ENCODE data around the gene DMD.
"Not testable (repeated sequence)": the region's sequence is repeated elsewhere in the genome, so short reads cannot be mapped to it uniquely, and the experiment has no call there.

The DMD gene

DNA sequence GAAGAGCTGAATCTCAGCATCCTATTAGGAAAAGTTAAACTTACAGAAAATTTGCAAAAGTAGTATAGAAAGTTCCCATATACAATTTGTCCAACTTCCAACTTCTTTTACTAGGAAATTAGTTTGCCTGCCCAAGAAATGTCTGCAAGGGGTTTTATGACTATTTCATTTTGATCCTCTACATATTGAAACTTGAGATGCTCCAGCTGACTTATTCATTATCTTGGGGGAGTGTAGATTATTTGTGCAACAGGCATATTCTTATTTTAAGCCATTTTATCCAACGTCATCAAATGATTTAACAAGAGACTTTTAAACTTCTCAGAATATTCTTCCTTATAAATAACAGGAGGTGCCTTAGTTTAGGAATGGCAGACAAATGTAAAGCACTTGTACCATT lies 1822.4 kb downstream of the DMD start:
- no peak overlapping the region for H3K4ac ChIP-seq (ENCODE audit: low read depth, low read length)
- H3K79me2 ChIP-seq (ENCODE audit: control insufficient read depth, insufficient read depth, low read length, poor library complexity): no peaks in the 10 kb centered on the region
- no peaks in the 10 kb centered on the region for H3K79me1 ChIP-seq (ENCODE audit: low read length)
- no peak for DNase-seq
- no peak overlapping the region for H4K12ac ChIP-seq (ENCODE audit: low read depth, low read length)
- H3K14ac ChIP-seq (ENCODE audit: low read length): no peak overlapping the region
- H3K36me3 ChIP-seq (ENCODE audit: control insufficient read depth in 1 of 2, insufficient read depth in 2 of 2, low read length in 2 of 2): no peaks in the 10 kb centered on the region
- H4K8ac ChIP-seq (ENCODE audit: low read depth, low read length): no peak overlapping the region
- no peak overlapping the region for H3K4me2 ChIP-seq (ENCODE audit: low read length)
- H3K27me3 ChIP-seq (ENCODE audit: insufficient read depth, low read length): no peaks in the 10 kb centered on the region
- H2AK5ac ChIP-seq (ENCODE audit: low read length): no peak overlapping the region
- H3K9me3 ChIP-seq (ENCODE audit: insufficient read depth, low read depth, low read length): no peaks in the 10 kb centered on the region
- no peak overlapping the region for H3K23ac ChIP-seq (ENCODE audit: low read length)
- no peak overlapping the region for H2BK120ac ChIP-seq (ENCODE audit: insufficient read depth, low read length, poor library complexity)
- H3K4me3 ChIP-seq (ENCODE audit: low read depth, low read length): no peak overlapping the region
- no peak overlapping the region for H4K91ac ChIP-seq (ENCODE audit: low read depth, low read length)
- WGBS (ENCODE audit: extremely low coverage, insufficient coverage, insufficient read length): no CpG with 5 or more reads among the region's 1 CpG
- H2BK5ac ChIP-seq (ENCODE audit: low read depth, low read length, poor library complexity): no peak overlapping the region
- H3K27ac ChIP-seq (ENCODE audit: low read depth, low read length): no peak overlapping the region
- H3K4me1 ChIP-seq (ENCODE audit: control insufficient read depth in 1 of 2, insufficient read depth in 2 of 2, low read length in 2 of 2): no peaks in the 10 kb centered on the region
- no peak overlapping the region for H3K18ac ChIP-seq (ENCODE audit: low read length)
- no peak overlapping the region for H3K9ac ChIP-seq (ENCODE audit: low read length)
- no peak overlapping the region for H2AFZ ChIP-seq (ENCODE audit: insufficient read depth, low read length, poor library complexity)
- no peak overlapping the region for H2BK12ac ChIP-seq (ENCODE audit: low read length)

DNA sequence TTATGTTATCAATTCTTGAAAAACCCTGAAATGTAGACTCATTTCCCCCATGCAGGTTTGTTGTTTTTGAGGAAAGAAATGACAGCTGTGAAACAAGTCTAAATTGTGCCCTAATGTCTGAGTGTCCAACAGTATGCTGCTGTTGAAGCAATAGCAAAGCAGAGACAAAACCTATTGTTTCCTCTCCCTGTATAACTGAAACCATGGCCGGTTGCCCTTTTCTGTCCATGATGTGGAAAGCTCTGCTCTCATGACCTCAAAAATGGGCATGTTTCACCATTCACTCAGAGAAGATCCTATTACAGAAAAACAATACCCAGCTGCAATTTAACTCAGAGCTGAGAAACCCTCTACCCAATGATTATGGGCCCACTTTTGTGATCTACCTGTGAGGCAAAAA lies 1826.9 kb downstream of the DMD start:
- WGBS (ENCODE audit: extremely low coverage, insufficient coverage, insufficient read length): no CpG with 5 or more reads among the region's 1 CpG

DNA sequence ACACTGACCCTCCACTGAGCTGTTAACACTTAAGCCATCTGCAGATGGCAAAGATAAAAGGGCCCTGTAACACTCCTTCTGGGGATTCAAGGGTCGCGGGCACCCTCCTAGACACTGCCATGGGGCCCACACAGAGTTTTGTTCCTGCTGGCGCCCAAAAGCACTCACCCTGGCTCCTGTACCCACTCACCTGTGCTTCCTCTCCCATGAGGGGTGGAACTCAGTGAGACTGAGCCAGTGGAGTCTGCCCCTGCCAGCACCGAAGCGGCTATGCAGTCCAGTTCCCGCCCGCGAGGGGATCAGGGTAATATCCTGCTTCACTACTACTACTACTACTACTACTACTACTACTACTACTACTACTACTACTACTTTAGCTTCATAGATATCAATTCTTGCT lies 1827.4 kb downstream of the DMD start:
- no peak overlapping the region for H2BK12ac ChIP-seq (ENCODE audit: low read length)
- H4K91ac ChIP-seq (ENCODE audit: low read depth, low read length): no peak overlapping the region
- H2BK120ac ChIP-seq (ENCODE audit: insufficient read depth, low read length, poor library complexity): no peak overlapping the region
- H4K8ac ChIP-seq (ENCODE audit: low read depth, low read length): no peak overlapping the region
- H3K4me2 ChIP-seq (ENCODE audit: low read length): no peak overlapping the region
- no peak overlapping the region for H3K18ac ChIP-seq (ENCODE audit: low read length)
- H3K9me3 ChIP-seq (ENCODE audit: insufficient read depth, low read depth, low read length): no peaks in the 10 kb centered on the region
- H2AFZ ChIP-seq (ENCODE audit: insufficient read depth, low read length, poor library complexity): no peak overlapping the region
- no peak for DNase-seq
- H3K14ac ChIP-seq (ENCODE audit: low read length): no peak overlapping the region
- no CpG with 5 or more reads among the region's 8 CpGs for WGBS (ENCODE audit: extremely low coverage, insufficient coverage, insufficient read length)
- no peak overlapping the region for H3K23ac ChIP-seq (ENCODE audit: low read length)
- no peaks in the 10 kb centered on the region for H3K79me2 ChIP-seq (ENCODE audit: control insufficient read depth, insufficient read depth, low read length, poor library complexity)
- no peak overlapping the region for H3K4me3 ChIP-seq (ENCODE audit: low read depth, low read length)
- no peaks in the 10 kb centered on the region for H3K27me3 ChIP-seq (ENCODE audit: insufficient read depth, low read length)
- no peak overlapping the region for H3K27ac ChIP-seq (ENCODE audit: low read depth, low read length)
- H3K9ac ChIP-seq (ENCODE audit: low read length): no peak overlapping the region
- no peak overlapping the region for H4K12ac ChIP-seq (ENCODE audit: low read depth, low read length)
- H2AK5ac ChIP-seq (ENCODE audit: low read length): no peak overlapping the region
- no peaks in the 10 kb centered on the region for H3K36me3 ChIP-seq (ENCODE audit: control insufficient read depth in 1 of 2, insufficient read depth in 2 of 2, low read length in 2 of 2)
- no peak overlapping the region for H2BK5ac ChIP-seq (ENCODE audit: low read depth, low read length, poor library complexity)
- H3K4ac ChIP-seq (ENCODE audit: low read depth, low read length): no peak overlapping the region
- H3K79me1 ChIP-seq (ENCODE audit: low read length): no peaks in the 10 kb centered on the region
- no peaks in the 10 kb centered on the region for H3K4me1 ChIP-seq (ENCODE audit: control insufficient read depth in 1 of 2, insufficient read depth in 2 of 2, low read length in 2 of 2)

More for the DNA sequence above, 1826.9 kb downstream of the DMD start:
- H2BK120ac ChIP-seq (ENCODE audit: insufficient read depth, low read length, poor library complexity): no peak overlapping the region
- H2AK5ac ChIP-seq (ENCODE audit: low read length): no peak overlapping the region
- no peak overlapping the region for H3K9ac ChIP-seq (ENCODE audit: low read length)
- H4K8ac ChIP-seq (ENCODE audit: low read depth, low read length): no peak overlapping the region
- H4K12ac ChIP-seq (ENCODE audit: low read depth, low read length): no peak overlapping the region
- no peak overlapping the region for H3K18ac ChIP-seq (ENCODE audit: low read length)
- no peaks in the 10 kb centered on the region for H3K27me3 ChIP-seq (ENCODE audit: insufficient read depth, low read length)
- DNase-seq: no peak
- no peak overlapping the region for H3K4ac ChIP-seq (ENCODE audit: low read depth, low read length)
- no peak overlapping the region for H4K91ac ChIP-seq (ENCODE audit: low read depth, low read length)
- no peak overlapping the region for H3K4me2 ChIP-seq (ENCODE audit: low read length)
- H3K4me3 ChIP-seq (ENCODE audit: low read depth, low read length): no peak overlapping the region
- no peaks in the 10 kb centered on the region for H3K9me3 ChIP-seq (ENCODE audit: insufficient read depth, low read depth, low read length)
- H3K79me2 ChIP-seq (ENCODE audit: control insufficient read depth, insufficient read depth, low read length, poor library complexity): no peaks in the 10 kb centered on the region
- H3K27ac ChIP-seq (ENCODE audit: low read depth, low read length): no peak overlapping the region
- no peak overlapping the region for H2BK12ac ChIP-seq (ENCODE audit: low read length)
- H3K4me1 ChIP-seq (ENCODE audit: control insufficient read depth in 1 of 2, insufficient read depth in 2 of 2, low read length in 2 of 2): no peaks in the 10 kb centered on the region
- no peaks in the 10 kb centered on the region for H3K79me1 ChIP-seq (ENCODE audit: low read length)
- H2BK5ac ChIP-seq (ENCODE audit: low read depth, low read length, poor library complexity): no peak overlapping the region
- no peak overlapping the region for H3K14ac ChIP-seq (ENCODE audit: low read length)
- H3K23ac ChIP-seq (ENCODE audit: low read length): no peak overlapping the region
- no peak overlapping the region for H2AFZ ChIP-seq (ENCODE audit: insufficient read depth, low read length, poor library complexity)
- H3K36me3 ChIP-seq (ENCODE audit: control insufficient read depth in 1 of 2, insufficient read depth in 2 of 2, low read length in 2 of 2): no peaks in the 10 kb centered on the region

DNA sequence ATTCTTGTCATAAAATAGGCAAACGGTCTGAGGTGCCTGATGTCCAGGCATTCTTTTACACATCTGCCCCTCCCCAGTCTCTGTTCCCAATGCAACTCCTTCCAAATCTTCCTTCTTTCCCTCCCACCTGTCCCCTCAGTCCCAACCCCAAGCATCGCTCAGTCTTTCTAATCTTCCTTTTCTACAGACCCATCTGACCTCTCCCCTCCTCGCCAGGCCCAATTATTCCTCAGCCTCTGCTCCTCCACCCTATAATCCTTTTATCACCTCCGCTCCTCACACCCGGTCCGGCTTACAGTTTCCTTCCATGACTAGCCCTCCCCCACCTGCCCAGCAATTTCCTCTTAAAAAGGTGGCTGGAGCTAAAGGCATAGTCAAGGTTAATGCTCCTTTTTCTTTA lies 1832.4 kb downstream of the DMD start:
- no CpG with 5 or more reads among the region's 6 CpGs for WGBS (ENCODE audit: extremely low coverage, insufficient coverage, insufficient read length)

More for the DNA sequence above, 1832.4 kb downstream of the DMD start:
- H4K12ac ChIP-seq (ENCODE audit: low read depth, low read length); H3K27ac ChIP-seq (ENCODE audit: low read depth, low read length); H3K79me1 ChIP-seq (ENCODE audit: low read length); H3K4me3 ChIP-seq (ENCODE audit: low read depth, low read length); H4K8ac ChIP-seq (ENCODE audit: low read depth, low read length); H3K4me2 ChIP-seq (ENCODE audit: low read length); H3K18ac ChIP-seq (ENCODE audit: low read length); H3K4ac ChIP-seq (ENCODE audit: low read depth, low read length); H3K9ac ChIP-seq (ENCODE audit: low read length); H3K9me3 ChIP-seq (ENCODE audit: insufficient read depth, low read depth, low read length); H3K79me2 ChIP-seq (ENCODE audit: control insufficient read depth, insufficient read depth, low read length, poor library complexity); H3K36me3 ChIP-seq (ENCODE audit: control insufficient read depth in 1 of 2, insufficient read depth in 2 of 2, low read length in 2 of 2); H2AFZ ChIP-seq (ENCODE audit: insufficient read depth, low read length, poor library complexity); H3K4me1 ChIP-seq (ENCODE audit: control insufficient read depth in 1 of 2, insufficient read depth in 2 of 2, low read length in 2 of 2); H2AK5ac ChIP-seq (ENCODE audit: low read length); H3K23ac ChIP-seq (ENCODE audit: low read length); H2BK5ac ChIP-seq (ENCODE audit: low read depth, low read length, poor library complexity); DNase-seq; H3K27me3 ChIP-seq (ENCODE audit: insufficient read depth, low read length); H3K14ac ChIP-seq (ENCODE audit: low read length); H4K91ac ChIP-seq (ENCODE audit: low read depth, low read length); H2BK120ac ChIP-seq (ENCODE audit: insufficient read depth, low read length, poor library complexity); H2BK12ac ChIP-seq (ENCODE audit: low read length): not testable (repeated sequence)

All from trophoblast cell (in vitro differentiated cells and primary cell).